NB4 (cell line): Measurements from ENCODE around the gene SLC51B.
"Not testable (repeated sequence)": the region's sequence is repeated elsewhere in the genome, so short reads cannot be mapped to it uniquely, and the experiment has no call there.

ENCODE experiments used
- DNase-seq: peaks from one replicate; pipeline ENCODE4 v3.0.0; 2010; ENCODE audit warnings: low read depth
- H3K4me3 ChIP-seq: one replicate; pipeline ENCODE4 v1.5.1; 2011; ENCODE audit warnings: mild to moderate bottlenecking, low read depth, low read length, moderate library complexity
- CTCF ChIP-seq: IDR thresholded peaks from one replicate; pipeline ENCODE4 v1.5.1; 2012; ENCODE audit warnings: low read depth, low read length
- MAX ChIP-seq: IDR thresholded peaks from 2 replicates; pipeline ENCODE4 v1.6.1; 2011; ENCODE audit warnings: low read depth, low read length
- MYC ChIP-seq: IDR thresholded peaks from 2 replicates; pipeline ENCODE4 v1.6.1; 2011; ENCODE audit warnings: low read depth, low read length
- POLR2A ChIP-seq: IDR thresholded peaks from 2 replicates; pipeline ENCODE4 v1.6.1; 2011; ENCODE audit warnings: mild to moderate bottlenecking; ENCODE audit not compliant: insufficient read length; ENCODE audit errors: extremely low read depth

Gene SLC51B

DNA sequence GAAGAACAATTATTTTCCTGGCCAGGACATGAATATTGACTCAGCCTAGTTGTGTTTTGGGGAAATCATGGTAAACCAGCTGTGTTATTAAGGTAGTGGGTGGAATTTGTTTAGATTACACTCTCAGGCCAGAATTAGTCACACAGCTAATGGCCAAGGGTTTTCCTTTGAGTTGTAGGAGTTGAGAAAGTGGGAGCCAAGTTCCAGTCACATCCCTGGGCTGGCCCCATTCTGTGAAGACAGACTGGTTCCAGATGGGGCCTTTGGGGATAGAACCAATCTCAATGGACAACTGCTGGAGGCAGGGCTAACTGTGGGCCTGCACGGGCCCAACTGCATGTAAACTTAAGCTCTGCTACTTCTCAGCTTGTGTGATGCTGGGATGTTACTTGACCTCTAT is 24.0 kb downstream of the SLC51B start:
- H3K4me3 ChIP-seq: no peak overlapping the region
- no peak for DNase-seq
- TF ChIP-seq MYC: no peak
- TF ChIP-seq CTCF: no peak
- TF ChIP-seq POLR2A: no peak
- no peak for TF ChIP-seq MAX

- no peak overlapping the region for H3K4me3 ChIP-seq
- no peak for DNase-seq
- no peak for TF ChIP-seq MAX
- no peak for TF ChIP-seq CTCF
- no peak for TF ChIP-seq MYC
- no peak for TF ChIP-seq POLR2A
These were observed 24.8 kb downstream of the SLC51B start for GRCh38 chr15:65069779-65070546.

DNA sequence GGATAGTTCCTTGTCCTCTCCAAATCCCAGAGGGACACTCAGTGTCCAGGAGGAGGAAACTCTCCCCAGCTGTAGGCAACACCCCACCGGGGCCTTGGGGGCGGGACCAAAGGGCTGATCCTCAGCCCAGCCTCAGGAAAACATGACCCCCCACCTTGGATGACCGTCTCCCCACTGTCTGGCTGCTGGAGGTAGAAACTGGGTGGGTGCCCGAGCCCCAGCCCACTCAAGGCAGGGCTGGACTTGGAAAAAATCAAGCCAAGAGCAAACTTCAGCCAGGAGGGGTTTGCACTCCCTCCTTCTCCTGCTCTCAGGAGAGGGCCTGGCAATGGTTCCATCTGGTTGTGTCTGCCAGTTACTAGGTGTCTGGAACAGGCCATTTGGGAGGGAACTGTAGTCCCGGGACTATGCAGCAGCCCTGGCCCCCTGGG is 26.2 kb downstream of the SLC51B start:
- TF ChIP-seq MAX (no peak), CTCF (no peak), MYC (no peak), POLR2A (no peak)
- no peak overlapping the region for H3K4me3 ChIP-seq
- DNase-seq: no peak

DNA sequence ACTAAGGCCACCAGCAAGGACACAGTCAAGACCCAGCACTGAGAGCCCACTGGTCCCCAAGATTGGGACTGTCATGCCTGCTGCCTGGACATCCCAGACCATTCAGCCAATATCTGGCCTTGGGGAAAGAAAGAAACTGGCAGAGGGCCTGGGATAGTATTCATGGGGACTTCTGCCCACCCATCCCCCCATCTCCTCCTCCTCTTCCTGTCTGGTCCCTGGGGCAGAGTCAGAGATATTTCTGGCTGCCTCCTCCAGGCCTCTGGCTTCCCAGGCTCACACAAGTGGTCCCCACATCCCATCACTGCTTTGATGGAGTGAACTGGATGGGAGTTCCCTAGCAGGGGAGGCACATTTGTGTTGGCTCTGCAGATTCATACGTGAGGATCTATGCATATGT is 26.8 kb downstream of the SLC51B start:
- DNase-seq: peak; percentile 32
- TF ChIP-seq MAX (no peak), CTCF (no peak), POLR2A (no peak), MYC (no peak)
- no peak overlapping the region for H3K4me3 ChIP-seq

DNA sequence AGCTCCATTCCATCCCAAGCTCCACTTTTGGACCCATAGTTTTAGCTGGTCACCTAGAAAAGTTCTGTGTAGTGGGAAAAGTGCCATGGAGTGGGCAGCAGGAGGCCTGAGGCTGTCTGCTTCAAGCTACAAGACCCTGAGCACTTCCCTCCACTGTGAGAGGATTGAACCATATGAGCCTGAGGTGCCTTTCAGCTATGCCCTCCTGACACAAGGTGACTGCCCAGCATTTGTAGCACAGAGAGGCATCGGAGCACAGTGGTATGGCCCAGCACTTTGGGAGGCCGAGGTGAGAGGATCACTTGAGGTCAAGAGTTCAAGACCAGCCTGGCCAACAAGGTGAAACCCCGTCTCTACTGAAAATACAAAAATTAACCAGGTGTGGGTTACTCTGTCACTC is 27.4 kb downstream of the SLC51B start:
- no peak for TF ChIP-seq CTCF
- no peak for TF ChIP-seq MYC
- TF ChIP-seq MAX: no peak
- no peak for TF ChIP-seq POLR2A
- H3K4me3 ChIP-seq: no peak overlapping the region
- no peak for DNase-seq

DNA sequence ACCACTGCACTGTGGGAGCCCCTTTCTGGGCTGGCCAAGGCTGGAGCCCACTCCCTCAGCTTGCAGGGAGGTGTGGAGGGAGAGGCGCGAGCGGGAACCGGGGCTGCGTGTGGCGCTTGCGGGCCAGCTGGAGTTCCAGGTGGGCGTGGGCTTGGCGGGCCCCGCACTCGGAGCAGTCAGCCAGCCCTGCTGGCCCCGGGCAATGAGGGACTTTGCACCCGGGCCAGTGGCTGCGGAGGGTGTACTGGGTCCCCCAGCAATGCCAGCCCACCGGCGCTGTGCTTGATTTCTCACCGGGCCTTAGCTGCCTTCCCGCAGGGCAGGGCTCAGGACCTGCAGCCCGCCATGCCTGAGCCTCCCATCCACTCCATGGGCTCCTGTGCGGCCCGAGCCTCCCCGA is 29.8 kb downstream of the SLC51B start:
- not testable (repeated sequence) for DNase-seq, H3K4me3 ChIP-seq

DNA sequence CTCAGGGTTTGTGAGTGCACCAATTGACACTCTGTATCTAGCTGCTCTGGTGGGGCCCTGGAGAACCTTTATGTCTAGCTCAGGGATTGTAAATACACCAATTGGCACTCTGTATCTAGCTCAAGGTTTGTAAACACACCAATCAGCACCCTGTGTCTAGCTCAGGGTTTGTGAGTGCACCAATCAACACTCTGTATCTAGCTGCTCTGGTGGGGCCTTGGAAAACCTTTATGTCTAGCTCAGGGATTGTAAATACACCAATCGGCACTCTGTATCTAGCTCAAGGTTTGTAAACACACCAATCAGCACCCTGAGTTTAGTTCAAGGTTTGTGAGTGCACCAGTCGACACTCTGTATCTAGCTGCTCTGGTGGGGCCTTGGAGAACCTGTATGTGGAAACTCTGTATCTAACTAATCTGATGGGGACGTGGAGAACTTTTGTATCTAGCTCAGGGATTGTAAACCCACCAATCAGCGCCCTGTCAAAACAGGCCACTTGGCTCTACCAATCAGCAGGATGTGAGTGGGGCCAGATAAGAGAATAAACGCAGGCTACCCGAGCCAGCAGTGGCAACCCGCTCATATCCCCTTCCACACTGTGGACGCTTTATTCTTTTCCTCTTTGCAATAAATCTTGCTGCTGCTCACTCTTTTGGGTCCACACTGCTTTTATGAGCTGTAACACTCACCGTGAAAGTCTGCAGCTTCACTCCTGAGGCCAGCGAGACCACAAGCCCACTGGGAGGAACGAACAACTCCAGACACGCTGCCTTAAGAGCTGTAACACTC is 30.6 kb downstream of the SLC51B start:
- not testable (repeated sequence) for H3K4me3 ChIP-seq, DNase-seq
